ENCODE measurements around the gene MLLT3. TPM values are rescaled to one million over a fixed set of nuclear protein-coding genes. Genes with fewer than 3 reads are reported as not detected.

Gene MLLT3
- total and polyA plus RNA-seq, 2 of the 8 experiments (the other 6 are each of a cell fraction or from before 2014, with no cell fraction given), result 5.9 to 9.6 TPM

GRCh38 chr9:20563917-20564316 lies 58.4 kb downstream of the MLLT3 start:
- DNase-seq (ENCODE audit: low read depth in 1 of 2, low spot score in 2 of 2) (no peak), FAIRE-seq (no peak)
- CTCF ChIA-PET (ENCODE audit: partially characterized antibody), result no interaction called here
- Histone ChIP-seq H3K4me1 (replicated peaks in 1 of 4; ENCODE audit: control insufficient read depth in 3 of 4, insufficient read depth in 4 of 4, low read length in 3 of 4) (peaks cover 0 to 4% (median 1%) of the 10 kb centered on the region in 4 experiments; a peak in 2 of 7 replicates), H2AFZ (ENCODE audit: low read length) (no peak overlapping the region), H4K5ac (ENCODE audit: insufficient read length, low read depth, low read length) (no peak overlapping the region), H3K23ac (ENCODE audit: insufficient read length) (no peak overlapping the region), H3K27me3 (replicated peaks in 1 of 4; ENCODE audit: control insufficient read depth in 3 of 4, extremely low read depth in 1 of 4, insufficient read depth in 3 of 4, low read length in 3 of 4) (no peaks in the 10 kb centered on the region), H3K23me2 (ENCODE audit: low read depth, low read length) (no peaks in the 10 kb centered on the region; the same call in 1 of the 2 replicates), H4K8ac (ENCODE audit: extremely low read depth, insufficient read depth, low read length) (no peak overlapping the region), H3K9me3 (ENCODE audit: insufficient read depth in 2 of 2, low read depth in 1 of 2, low read length in 1 of 2) (no peaks in the 10 kb centered on the region), H3K56ac (replicated peaks; ENCODE audit: insufficient read length, low read depth, low read length) (no peak overlapping the region), H3K14ac (ENCODE audit: insufficient read length) (no peak overlapping the region), H4K91ac (replicated peaks; ENCODE audit: insufficient read length, low read length) (no peak overlapping the region), H3K27ac (ENCODE audit: low read depth, low read length) (no peak overlapping the region), H3K4me2 (ENCODE audit: insufficient read depth in 1 of 2, low read depth in 2 of 2, low read length in 2 of 2) (no peak overlapping the region), H2BK120ac (replicated peaks; ENCODE audit: low read depth, low read length) (no peak overlapping the region), H2BK12ac (ENCODE audit: low read depth, low read length) (no peak overlapping the region), H3K18ac (ENCODE audit: extremely low read depth, low read length) (no peak overlapping the region), H3K36me3 (ENCODE audit: control insufficient read depth in 2 of 4, insufficient read depth in 4 of 4, low read length in 3 of 4) (no peaks in the 10 kb centered on the region), H3K9ac (replicated peaks in 1 of 4; ENCODE audit: extremely low read depth in 1 of 4, low read depth in 3 of 4, low read length in 3 of 4) (no peak overlapping the region), H3K4me3 (ENCODE audit: extremely low read depth in 1 of 4, insufficient read depth in 2 of 4, low read depth in 3 of 4, low read length in 4 of 4) (no peak overlapping the region), H3K79me1 (ENCODE audit: low read depth, low read length) (no peaks in the 10 kb centered on the region; the same call in 1 of the 2 replicates), H2BK20ac (ENCODE audit: low read length) (no peak overlapping the region), H2BK15ac (ENCODE audit: low read length) (no peak overlapping the region), H2BK5ac (ENCODE audit: low read depth, low read length) (no peak overlapping the region), H3K4ac (replicated peaks; ENCODE audit: insufficient read length, low read depth, low read length) (no peak overlapping the region), H3K79me2 (ENCODE audit: control insufficient read depth in 1 of 2, insufficient read depth in 2 of 2, low read length in 2 of 2) (no peaks in the 10 kb centered on the region), H2AK5ac (ENCODE audit: low read depth, low read length) (no peak overlapping the region), H4K20me1 (replicated peaks in 1 of 2; ENCODE audit: control insufficient read depth in 1 of 2, insufficient read depth in 2 of 2, low read length in 2 of 2) (no peaks in the 10 kb centered on the region)
- POLR2A ChIA-PET (ENCODE audit: partially characterized antibody), result no interaction called here
- WGBS, 2 experiments (ENCODE audit: extremely low coverage in 1 of 2, insufficient coverage in 1 of 2, insufficient read length in 1 of 2, insufficient replicate concordance in 2 of 2, low coverage in 1 of 2, low lambda C conversion rate in 2 of 2, missing lambda C conversion rate in 1 of 2), result 100% methylated on average over 1 of the region's 1 CpG; no CpG with 5 or more reads in 1 of the 2 experiments
- no peak for TF ChIP-seq POU5F1 (IDR thresholded peaks at IDR 0.05; ENCODE audit: low read depth, low read length)
- TF ChIP-seq KDM4A (IDR thresholded peaks at IDR 0.05; ENCODE audit: low read depth, low read length, severe bottlenecking), result no peak
- no peak for TF ChIP-seq CEBPB (IDR thresholded peaks at IDR 0.05; ENCODE audit: low read depth, low read length)
- no peak for TF ChIP-seq USF2 (IDR thresholded peaks at IDR 0.05; ENCODE audit: low read length)
- TF ChIP-seq CHD1 (IDR thresholded peaks at IDR 0.05; ENCODE audit: low read depth, low read length), result no peak
- TF ChIP-seq SUZ12 (IDR thresholded peaks at IDR 0.05; ENCODE audit: low read length), result no peak
- no peak for TF ChIP-seq KDM1A (IDR thresholded peaks at IDR 0.05; ENCODE audit: borderline replicate concordance, low read length)
- no peak for TF ChIP-seq RFX5 (IDR thresholded peaks at IDR 0.05; ENCODE audit: borderline replicate concordance, low read depth, low read length)
- TF ChIP-seq GABPA (IDR thresholded peaks at IDR 0.05; ENCODE audit: borderline replicate concordance, insufficient read depth, low read length), result no peak
- TF ChIP-seq PHF8 (conservative IDR thresholded peaks at IDR 0.05; ENCODE audit: low read depth, low read length), result no peak
- TF ChIP-seq MAFK (IDR thresholded peaks at IDR 0.05; ENCODE audit: low read depth, low read length), result no peak
- no peak for TF ChIP-seq ATF2 (IDR thresholded peaks at IDR 0.05; ENCODE audit: low read length)

Data from H1 (cell line).